Keratinocyte (primary cell): ENCODE data around the gene PDXDC1.

Source experiments
- EZH2 ChIP-seq: IDR thresholded peaks from one replicate; pipeline ENCODE4 v1.6.1; 2012; ENCODE audit warnings: inconsistent platforms, mild to moderate bottlenecking, low read length, moderate library complexity
- TF ChIP-seq, protein P1 (sequence below), 3 experiments: IDR thresholded peaks in 1 of 3; conservative IDR thresholded peaks in 1 of 3; optimal IDR thresholded peaks in 1 of 3; 2 replicates in 2 of 3; 3 replicates in 1 of 3; pipeline versions ENCODE3 to v1.5.1; 2011; ENCODE audit warnings: low read length in 3 of 3, mild to moderate bottlenecking in 3 of 3, moderate library complexity in 2 of 3, control low read depth in 1 of 3, inconsistent platforms in 1 of 3; ENCODE audit not compliant: insufficient read depth in 2 of 3; ENCODE audit errors: extremely low read depth in 1 of 3

DNA sequence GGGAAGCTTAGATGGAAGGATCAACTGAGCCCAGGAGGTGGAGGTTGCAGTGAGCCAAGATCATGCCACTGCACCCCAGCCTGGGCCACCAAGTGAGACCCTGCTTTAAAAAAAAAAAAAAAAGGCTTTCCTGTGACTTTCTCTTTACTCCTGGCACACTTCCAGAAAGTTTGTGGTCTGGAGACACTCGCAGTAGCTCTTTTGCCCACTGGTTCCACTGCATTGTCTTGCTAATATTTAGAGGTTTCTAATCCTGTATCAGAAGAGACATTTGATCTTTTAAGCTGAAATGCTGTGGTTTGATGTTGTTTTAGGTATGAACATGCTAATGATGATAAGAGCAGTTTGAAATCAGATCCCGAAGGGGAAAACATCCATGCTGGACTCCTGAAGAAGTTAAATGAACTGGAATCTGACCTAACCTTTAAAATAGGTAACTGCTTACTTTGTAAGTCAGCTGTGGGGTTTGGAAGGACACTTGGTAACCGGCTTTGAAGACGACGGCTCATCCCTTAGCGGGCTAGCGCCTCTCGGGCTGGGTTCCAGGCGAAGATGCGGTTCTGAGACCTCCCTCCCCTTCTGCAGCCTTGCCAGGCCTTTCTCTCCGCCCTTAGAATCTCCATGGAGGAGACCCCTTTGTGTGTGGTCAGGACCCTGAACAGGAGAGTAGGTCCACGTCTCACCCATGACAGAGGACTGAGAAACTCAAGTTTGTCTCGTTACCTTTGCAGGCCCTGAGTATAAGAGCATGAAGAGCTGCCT, 57.9 kb downstream of the PDXDC1 start:
- TF ChIP-seq, protein P1, sequence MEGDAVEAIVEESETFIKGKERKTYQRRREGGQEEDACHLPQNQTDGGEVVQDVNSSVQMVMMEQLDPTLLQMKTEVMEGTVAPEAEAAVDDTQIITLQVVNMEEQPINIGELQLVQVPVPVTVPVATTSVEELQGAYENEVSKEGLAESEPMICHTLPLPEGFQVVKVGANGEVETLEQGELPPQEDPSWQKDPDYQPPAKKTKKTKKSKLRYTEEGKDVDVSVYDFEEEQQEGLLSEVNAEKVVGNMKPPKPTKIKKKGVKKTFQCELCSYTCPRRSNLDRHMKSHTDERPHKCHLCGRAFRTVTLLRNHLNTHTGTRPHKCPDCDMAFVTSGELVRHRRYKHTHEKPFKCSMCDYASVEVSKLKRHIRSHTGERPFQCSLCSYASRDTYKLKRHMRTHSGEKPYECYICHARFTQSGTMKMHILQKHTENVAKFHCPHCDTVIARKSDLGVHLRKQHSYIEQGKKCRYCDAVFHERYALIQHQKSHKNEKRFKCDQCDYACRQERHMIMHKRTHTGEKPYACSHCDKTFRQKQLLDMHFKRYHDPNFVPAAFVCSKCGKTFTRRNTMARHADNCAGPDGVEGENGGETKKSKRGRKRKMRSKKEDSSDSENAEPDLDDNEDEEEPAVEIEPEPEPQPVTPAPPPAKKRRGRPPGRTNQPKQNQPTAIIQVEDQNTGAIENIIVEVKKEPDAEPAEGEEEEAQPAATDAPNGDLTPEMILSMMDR (optimal IDR thresholded peaks at IDR 0.05 in 1 of 3, IDR thresholded peaks at IDR 0.05 in 1 of 3, conservative IDR thresholded peaks at IDR 0.05 in 1 of 3; ENCODE audit: extremely low read depth in 1 of 3, insufficient read depth in 2 of 3, low read length in 3 of 3), result no peak
- no peak for TF ChIP-seq EZH2
